ENCODE measurements around the gene HSPG2. TPM values are rescaled to one million over a fixed set of nuclear protein-coding genes. Genes with fewer than 3 reads are reported as not detected.

HSPG2 gene
- total and polyA plus RNA-seq, 9 of the 15 experiments (the other 6 are each of a cell fraction or from before 2014, with no cell fraction given) = 0.14 to 160 (median 15.7) TPM

GRCh38 chr1:21876267-21876666 is 60.8 kb downstream of the HSPG2 start:
- no TSS peak for BruUV-seq (replicated peaks)
- Histone ChIP-seq H3K9ac (ENCODE audit: insufficient read depth in 1 of 2, low read depth in 2 of 2, low read length in 2 of 2) (peak overlapping the region in 1 of 2 experiments; percentile 47; a peak in 1 of 4 replicates), H3K27me3 (ENCODE audit: control insufficient read depth in 2 of 2, insufficient read depth in 2 of 2, low read length in 2 of 2) (no peaks in the 10 kb centered on the region), H3K27ac (ENCODE audit: extremely low read depth, low read depth, low read length) (no peak overlapping the region), H3K9me3 (replicated peaks; ENCODE audit: control insufficient read depth, insufficient read depth, low read depth, low read length) (no peaks in the 10 kb centered on the region), H3K79me2 (ENCODE audit: control insufficient read depth, insufficient read depth, low read length) (no peaks in the 10 kb centered on the region), H2AFZ (ENCODE audit: low read depth, low read length) (no peak overlapping the region), H3K4me2 (ENCODE audit: insufficient read depth, low read length) (no peak overlapping the region), H3K9me1 (ENCODE audit: control insufficient read depth, insufficient read depth, low read length) (no peaks in the 10 kb centered on the region), H4K20me1 (replicated peaks; ENCODE audit: control insufficient read depth, insufficient read depth, low read length) (no peaks in the 10 kb centered on the region), H3K36me3 (ENCODE audit: control insufficient read depth, insufficient read depth, low read length) (peaks cover 94% of the 10 kb centered on the region; the same call in 2 of the 3 replicates), H3K4me3 (no peak overlapping the region), H3K4me1 (replicated peaks in 1 of 2; ENCODE audit: control insufficient read depth in 2 of 2, insufficient read depth in 2 of 2, low read length in 2 of 2) (peaks cover 0 to 36% of the 10 kb centered on the region in 2 experiments; a peak in 2 of 5 replicates)
- FAIRE-seq (no peak), DNase-seq (ENCODE audit: extremely low read depth in 1 of 4, low spot score in 3 of 4) (no peak), ATAC-seq (no peak)
- CTCF ChIA-PET (ENCODE audit: low intra/inter-chr PET ratio) = interaction anchor here (1.0 kb wide), 1 partner anchor 87 kb away, joined by 3 read pairs; no protein-coding TSS in a partner anchor
- in situ Hi-C loops (cut with MboI) (no loop called here), intact Hi-C loops (cut with micrococcal nuclease) (no loop called here)
- POLR2A ChIA-PET = interaction anchor here (0.9 kb wide), 1 partner anchor 9 kb away, joined by 3 read pairs; no protein-coding TSS in a partner anchor
- 94% methylated on average over 10 of the region's 16 CpGs for WGBS (ENCODE audit: insufficient coverage, low coverage, missing lambda C conversion rate)
- no peak for TF ChIP-seq CCAR2 (IDR thresholded peaks at IDR 0.05; ENCODE audit: low read depth, low read length)
- no peak for TF ChIP-seq COPS2 (conservative IDR thresholded peaks at IDR 0.05)
- no peak for TF ChIP-seq POLR3A (IDR thresholded peaks at IDR 0.05; ENCODE audit: borderline replicate concordance, extremely low read depth, insufficient read depth, insufficient read length)
- TF ChIP-seq ZNF174 (CRISPR knock-in tag; IDR thresholded peaks at IDR 0.05) = no peak
- TF ChIP-seq JUN (IDR thresholded peaks at IDR 0.05; ENCODE audit: borderline replicate concordance, low read depth, low read length) = no peak
- no peak for TF ChIP-seq JUN (CRISPR knock-in tag; IDR thresholded peaks at IDR 0.05; ENCODE audit: borderline replicate concordance)
- TF ChIP-seq, protein P1, sequence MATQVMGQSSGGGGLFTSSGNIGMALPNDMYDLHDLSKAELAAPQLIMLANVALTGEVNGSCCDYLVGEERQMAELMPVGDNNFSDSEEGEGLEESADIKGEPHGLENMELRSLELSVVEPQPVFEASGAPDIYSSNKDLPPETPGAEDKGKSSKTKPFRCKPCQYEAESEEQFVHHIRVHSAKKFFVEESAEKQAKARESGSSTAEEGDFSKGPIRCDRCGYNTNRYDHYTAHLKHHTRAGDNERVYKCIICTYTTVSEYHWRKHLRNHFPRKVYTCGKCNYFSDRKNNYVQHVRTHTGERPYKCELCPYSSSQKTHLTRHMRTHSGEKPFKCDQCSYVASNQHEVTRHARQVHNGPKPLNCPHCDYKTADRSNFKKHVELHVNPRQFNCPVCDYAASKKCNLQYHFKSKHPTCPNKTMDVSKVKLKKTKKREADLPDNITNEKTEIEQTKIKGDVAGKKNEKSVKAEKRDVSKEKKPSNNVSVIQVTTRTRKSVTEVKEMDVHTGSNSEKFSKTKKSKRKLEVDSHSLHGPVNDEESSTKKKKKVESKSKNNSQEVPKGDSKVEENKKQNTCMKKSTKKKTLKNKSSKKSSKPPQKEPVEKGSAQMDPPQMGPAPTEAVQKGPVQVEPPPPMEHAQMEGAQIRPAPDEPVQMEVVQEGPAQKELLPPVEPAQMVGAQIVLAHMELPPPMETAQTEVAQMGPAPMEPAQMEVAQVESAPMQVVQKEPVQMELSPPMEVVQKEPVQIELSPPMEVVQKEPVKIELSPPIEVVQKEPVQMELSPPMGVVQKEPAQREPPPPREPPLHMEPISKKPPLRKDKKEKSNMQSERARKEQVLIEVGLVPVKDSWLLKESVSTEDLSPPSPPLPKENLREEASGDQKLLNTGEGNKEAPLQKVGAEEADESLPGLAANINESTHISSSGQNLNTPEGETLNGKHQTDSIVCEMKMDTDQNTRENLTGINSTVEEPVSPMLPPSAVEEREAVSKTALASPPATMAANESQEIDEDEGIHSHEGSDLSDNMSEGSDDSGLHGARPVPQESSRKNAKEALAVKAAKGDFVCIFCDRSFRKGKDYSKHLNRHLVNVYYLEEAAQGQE (IDR thresholded peaks at IDR 0.05; ENCODE audit: borderline replicate concordance) = no peak
- TF ChIP-seq, protein P1 (CRISPR knock-in tag; IDR thresholded peaks at IDR 0.05; ENCODE audit: low read depth) = no peak
- TF ChIP-seq, protein P2, sequence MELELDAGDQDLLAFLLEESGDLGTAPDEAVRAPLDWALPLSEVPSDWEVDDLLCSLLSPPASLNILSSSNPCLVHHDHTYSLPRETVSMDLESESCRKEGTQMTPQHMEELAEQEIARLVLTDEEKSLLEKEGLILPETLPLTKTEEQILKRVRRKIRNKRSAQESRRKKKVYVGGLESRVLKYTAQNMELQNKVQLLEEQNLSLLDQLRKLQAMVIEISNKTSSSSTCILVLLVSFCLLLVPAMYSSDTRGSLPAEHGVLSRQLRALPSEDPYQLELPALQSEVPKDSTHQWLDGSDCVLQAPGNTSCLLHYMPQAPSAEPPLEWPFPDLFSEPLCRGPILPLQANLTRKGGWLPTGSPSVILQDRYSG (tag; conservative IDR thresholded peaks at IDR 0.05; ENCODE audit: low read depth) = no peak
- no peak for TF ChIP-seq SAP30 (IDR thresholded peaks at IDR 0.05; ENCODE audit: borderline replicate concordance, insufficient read depth, low read depth, low read length, poor library complexity, severe bottlenecking)
- TF ChIP-seq STAT5A (IDR thresholded peaks at IDR 0.05; ENCODE audit: borderline replicate concordance, low read length) = no peak
- TF ChIP-seq GTF2F1 (IDR thresholded peaks at IDR 0.05; ENCODE audit: low read depth, low read length) = no peak
- TF ChIP-seq ZNF124 (CRISPR knock-in tag; IDR thresholded peaks at IDR 0.05) = no peak
- no peak for TF ChIP-seq TARDBP (IDR thresholded peaks at IDR 0.05)
